GM19351 (cell line): ENCODE measurements around the gene RCOR1.
"Not testable (repeated sequence)": the region's sequence is repeated elsewhere in the genome, so short reads cannot be mapped to it uniquely, and the experiment has no call there.

ENCODE experiments used
- ATAC-seq: cut with Tn5 transposase; IDR thresholded peaks from one replicate; pipeline ENCODE4 v1.9.1; 2021; ENCODE audit warnings: mild to moderate bottlenecking, moderate library complexity; ENCODE audit not compliant: unreplicated experiment

The RCOR1 gene

DNA sequence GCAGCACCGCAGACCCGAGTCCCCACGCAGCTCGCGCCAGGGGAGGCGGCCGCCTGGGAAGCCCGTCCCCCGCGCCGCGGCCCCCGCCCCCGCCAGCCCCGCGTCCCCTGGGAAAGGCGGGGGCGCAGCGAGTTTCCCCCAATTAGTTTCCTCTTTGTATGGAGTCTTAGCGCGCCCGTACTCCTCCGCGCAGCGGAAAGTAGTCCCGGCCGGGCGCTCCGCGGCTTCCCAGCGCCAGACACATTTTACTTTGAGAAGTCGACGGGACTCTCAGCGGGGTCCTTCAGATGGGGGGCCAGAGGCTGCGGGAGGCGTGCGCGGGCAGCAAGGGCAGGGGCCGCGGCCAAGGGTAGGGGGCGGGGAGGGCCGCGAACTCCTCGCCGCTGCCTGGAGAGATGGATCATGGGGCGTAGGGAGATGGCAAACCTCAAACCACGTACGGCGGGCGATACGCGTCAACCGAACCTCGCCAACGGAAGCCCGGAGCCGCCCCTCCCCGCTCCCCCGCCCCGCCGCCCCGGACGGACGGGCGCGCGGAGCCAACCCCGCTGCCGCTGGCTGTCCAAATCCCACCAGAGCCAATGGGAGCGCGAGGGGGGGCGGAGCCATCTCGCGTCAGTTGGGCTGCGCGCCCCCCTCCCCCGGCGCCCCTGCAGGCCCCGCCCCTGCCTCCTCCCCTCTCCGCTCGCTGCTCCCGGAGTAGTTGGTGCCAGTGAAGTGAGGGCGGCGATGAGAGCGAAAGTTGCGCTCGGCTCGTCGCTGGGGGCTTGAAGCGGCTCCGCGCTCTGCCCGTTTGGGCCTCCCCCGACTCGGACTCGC is at the start of gene RCOR1:
Gene RCOR1, plus strand, starts transcription at position 706 of the 819 bp plus-strand sequence. CDS start 238 bp downstream, outside the sequence.
- ATAC-seq: peak; percentile 64

DNA sequence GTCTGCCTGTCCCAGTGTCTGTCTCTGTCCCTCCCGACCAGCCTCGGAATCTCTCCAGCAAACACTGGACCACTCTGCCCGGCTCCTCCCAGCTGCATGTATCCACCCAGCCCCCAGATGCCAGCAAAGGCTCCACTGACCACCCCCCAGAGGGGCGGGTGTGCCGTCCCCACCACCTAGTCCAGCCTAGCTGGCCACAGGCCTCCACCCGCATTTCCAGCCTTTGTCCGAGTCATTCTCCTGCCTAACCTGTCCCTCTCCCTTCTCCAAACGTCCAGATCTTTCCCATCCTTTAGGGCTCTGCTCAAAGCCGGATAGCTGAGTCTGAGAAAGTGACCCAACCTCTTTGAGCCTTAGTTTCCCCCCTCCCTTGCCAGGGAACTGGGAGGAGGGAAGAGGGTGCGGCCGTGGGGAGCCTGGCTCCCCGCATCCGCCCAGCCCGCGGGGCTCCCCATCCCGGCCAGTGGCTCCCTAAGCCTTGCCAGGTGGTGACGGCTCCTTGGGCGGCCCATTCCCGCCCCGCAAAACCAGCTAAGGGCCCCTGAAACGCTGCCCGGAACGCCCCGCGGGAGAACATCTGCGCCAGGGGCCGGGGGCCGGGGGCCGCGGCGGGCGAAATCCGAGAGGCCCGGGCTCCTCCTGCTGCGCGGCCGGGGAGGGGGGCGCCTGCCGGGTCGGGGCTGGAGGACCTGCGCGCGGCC is 48.3 kb upstream of the RCOR1 start:
- no peak for ATAC-seq

DNA sequence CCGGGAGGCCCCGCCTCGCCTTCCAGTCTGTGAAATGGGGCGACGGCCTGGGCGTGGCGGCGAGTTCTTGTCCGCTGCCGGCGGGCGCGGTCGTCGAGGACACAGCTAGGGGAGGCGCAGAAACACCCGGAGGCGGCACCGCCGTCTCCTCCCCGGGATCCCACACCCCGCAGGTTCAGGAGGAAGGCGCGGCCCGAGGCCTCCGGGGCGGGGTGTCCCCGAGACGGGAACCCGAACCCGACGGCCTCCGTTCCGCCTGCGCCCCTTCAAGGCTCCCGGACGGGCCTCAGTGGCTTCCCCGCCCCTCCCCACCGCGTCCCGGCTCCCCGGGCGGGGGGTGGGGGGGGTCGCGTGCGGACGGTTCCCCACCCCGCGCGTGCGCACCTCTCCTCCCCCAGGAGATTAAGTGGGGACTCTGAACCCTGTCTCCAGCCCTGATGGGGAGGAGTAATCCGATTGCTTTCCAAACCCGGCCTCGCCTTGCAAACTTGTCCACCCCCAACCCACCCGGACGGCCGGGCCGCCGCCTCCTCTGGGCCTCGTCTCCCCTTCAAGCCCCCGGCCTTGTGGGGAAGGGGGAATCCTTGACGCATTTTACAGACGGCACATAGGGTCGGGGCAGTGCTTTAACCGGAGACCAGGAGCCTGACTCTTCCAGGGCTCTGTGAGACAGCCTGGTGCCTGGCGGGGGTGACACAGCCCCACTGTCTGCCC is 47.5 kb upstream of the RCOR1 start:
- no peak for ATAC-seq

DNA sequence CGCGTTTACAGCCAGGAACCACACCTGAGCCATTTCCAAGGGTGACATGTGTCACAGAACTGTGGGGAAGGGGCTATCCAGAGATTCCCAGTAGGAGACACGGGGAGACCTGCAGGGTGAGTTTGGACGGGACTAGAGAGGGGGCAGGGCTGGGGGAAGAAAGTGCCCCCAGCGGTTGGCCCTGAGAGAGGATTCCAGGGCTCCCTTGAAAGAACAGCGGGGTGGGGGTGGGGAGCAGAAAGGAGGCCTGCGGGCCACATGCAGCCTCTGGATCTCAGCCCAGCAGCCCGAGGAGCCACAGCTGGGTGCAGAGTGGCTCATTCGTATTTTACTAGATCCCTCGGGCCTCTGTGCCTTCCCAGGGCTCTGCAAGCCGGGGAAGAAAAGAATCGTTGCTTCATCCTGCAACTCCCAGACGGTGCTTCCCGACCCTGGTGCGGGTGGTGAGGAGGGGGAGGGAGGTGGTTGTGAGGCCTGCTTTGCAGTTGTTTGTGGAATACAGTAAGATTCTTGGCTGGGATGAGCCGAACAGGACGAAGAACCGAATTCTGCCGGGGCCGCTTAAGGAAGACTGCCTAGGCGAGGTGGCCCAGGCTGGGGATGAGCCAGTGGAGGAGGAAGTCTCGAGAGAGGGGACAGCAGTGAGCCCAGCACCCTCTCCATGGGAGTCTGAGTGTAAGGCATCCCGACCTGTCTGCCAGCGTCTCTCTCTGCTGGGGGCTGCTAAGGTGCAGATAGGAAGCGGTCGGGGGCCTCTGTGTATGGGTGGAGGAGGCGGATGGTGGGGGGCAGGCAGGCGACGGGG is 46.8 kb upstream of the RCOR1 start:
- no peak for ATAC-seq

DNA sequence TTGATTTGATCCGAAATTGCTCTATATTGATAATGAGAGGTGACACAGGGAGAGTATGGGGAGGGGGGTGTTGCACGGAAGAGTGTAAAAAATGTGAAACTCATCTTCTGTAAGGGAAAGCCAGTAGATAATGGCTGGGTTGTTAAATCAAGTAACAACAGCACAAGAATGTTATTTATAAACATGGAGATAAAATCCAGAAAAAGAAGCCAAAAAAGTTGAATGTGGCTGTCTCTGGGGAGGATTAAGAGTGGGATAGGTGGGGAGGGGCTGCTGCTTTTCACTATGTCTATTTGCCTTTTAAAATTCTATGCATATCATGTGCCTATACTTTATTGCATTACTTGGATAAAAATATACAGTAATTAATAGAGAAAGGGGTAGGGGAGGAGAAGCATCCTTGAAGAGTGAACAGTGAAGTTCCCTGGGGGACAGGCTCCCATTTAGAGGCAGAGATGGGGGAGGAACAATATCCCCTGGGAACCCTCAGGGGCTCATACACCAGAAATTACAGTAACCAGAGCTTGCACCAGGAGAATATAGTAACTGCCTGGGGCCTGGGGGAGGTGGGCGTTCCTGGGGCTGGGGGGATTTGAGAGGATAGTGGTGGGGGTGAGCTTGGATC is 43.7 kb upstream of the RCOR1 start:
- no peak for ATAC-seq

DNA sequence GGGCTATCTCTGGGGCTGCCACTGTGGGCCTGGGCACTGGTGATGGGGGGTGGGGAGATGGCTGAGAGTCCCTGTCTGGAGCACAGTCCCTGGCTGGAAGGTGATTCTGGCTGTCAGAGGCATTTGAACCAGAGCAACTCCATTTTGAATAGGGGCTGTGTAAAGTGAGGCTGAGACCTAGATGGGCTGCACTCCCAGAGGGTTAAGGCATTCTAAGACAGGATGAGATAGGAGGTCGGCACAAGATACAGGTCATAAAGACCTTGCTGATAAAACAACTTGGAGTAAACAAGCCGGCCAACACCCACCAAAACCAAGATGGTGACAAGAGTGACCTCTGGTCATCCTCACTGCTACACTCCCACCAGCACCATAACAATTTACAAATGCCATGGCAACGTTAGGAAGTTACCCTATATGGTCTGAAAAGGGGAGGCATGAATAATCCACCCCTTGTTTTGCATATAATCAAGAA is 41.5 kb upstream of the RCOR1 start:
- ATAC-seq: not testable (repeated sequence)

DNA sequence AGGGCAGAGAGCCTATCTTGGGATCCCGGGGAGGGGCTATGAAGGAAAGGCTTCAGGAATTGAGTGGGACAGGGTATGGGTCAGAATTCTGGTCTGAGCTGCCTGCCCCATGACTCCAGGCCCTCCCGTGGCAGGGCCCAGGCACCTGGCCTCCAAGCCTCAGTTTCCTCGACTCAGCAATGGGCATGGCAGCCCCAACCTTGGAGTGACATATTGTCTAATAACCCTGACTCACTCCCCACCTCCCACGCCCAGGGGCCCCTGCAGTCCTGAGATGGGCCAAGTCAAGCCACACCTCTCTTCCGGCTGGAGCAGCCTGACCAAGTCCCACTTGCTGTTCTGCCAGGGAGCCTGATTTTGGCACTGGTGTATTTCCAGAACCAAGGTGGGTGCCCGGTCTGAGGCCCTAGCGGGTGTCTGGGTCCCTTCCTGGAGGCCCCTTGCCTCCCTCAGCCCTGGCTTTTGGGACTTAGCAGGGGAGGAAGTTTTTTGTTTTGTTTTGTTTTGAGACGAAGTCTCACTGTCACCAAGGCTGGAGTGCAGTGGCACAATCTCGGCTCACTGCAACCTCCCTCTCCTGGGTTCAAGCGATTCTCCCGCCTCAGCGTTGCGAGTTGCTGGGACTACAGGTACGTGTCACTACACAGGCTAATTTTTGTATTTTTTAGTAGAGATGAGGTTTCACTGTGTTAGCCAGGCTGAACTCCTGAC is 40.3 kb upstream of the RCOR1 start:
- peak; percentile 60 for ATAC-seq

DNA sequence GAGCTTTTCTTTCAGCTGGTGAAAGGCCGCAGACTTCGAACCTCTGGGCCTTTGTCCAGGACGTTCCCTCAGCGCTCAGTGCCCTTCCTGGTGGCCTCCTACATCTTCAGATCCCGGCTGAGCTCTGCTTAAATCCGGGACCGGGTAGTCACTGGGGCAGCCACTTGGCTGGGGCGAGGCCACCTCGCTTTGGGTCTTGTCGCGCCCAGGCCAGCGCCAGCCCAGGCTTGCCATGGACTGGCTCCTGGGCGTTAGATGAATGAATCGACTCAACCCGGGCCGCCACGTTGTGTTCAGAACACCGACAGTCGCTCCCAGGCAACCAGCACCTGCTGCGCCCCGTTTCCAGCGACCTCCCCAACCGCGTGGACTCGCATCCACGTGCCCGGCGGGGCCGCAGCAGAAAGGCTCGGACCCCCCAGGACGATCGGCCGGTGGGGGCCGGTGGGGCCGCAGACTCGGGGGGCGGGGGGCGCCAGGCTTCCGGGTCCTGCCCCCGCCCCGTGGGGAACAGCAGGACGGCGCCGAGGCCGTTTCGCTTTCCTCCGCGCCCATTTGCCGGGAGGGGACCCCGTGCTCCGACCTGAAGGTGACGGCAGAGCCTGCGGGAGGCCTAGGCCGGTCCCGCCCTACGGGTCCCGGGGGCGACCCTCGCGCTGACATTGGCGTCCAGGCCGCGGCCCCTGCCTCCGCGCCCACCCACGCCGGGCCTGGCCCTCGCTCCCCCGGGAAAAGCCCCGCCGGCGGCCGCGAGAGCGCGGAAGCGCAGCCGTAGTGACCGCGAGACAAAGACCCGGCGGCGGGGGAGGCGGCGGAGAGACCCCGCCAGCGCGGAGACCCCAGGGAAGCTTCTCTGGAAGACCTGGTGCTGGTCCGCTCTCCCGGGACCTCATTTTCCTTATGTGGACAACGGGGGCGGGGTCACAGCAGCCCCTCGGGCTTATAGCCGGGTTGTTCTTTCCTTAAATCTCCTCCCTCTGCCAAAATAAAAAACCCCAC is 37.3 kb upstream of the RCOR1 start:
- ATAC-seq: peak; percentile 54

DNA sequence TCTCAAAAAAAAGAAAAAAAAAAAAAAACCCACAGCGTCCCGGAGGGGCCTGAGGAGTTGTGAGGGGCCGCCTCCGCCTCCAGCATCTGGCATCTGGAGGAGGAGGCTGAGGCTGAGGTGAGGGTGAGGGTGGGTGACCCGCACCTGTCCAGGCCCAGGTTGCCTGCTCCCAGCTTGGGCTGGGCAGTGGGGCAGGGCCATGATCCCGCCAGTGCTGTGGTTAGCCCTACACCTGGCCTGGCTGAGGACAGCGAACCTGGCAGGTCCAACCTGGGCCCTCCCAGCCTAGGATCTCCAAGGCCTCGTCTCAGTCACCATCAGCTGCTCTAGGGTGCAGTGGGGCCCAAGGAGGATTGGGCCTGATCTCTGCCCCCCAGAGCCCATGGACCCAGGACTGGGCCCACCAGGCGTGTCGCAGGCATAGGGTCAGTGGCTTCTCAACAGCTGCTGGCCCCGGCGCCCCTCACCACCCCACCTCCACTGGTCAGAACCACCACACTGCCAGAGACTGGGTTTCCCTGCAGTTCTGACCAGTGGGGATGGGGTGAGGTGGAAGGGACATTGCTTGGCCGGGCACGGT is 36.3 kb upstream of the RCOR1 start:
- no peak for ATAC-seq

DNA sequence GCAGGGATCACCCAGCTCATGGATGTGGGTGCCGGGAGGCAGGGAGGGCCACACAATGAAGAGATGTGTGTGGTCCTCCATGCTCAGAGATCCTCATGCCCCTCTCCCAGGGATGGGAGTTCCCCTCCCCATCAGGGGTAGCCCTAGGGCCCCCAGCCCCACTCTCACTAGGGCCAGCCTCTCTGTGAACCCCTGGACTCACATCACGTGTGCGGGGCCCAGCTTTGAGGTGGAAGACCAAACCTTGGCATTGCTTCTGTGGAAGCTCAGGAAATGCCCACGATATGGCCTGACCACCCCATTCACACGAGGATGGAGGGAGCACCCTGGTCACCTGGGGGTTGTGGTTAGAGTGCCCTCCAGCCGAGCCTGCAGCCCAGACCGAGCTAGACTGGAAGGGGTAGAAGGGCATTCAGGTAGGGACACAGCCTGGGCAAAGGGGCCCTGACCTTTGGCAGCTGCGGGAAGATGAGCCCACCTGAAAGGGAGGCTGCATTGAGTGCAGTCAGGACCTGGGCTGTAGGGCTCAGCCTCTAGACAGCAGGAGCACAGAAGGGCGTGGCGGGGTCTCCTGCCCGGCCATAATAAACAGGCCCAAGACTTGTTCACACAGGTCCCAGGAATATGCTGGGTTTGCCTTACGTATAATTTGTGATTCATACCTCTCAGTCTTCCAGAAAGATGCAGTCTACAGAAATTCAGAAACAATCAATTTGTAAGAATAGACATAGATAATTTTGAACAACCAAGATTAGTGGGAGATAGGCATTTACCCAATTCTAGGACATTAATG is 34.8 kb upstream of the RCOR1 start:
- no peak for ATAC-seq

DNA sequence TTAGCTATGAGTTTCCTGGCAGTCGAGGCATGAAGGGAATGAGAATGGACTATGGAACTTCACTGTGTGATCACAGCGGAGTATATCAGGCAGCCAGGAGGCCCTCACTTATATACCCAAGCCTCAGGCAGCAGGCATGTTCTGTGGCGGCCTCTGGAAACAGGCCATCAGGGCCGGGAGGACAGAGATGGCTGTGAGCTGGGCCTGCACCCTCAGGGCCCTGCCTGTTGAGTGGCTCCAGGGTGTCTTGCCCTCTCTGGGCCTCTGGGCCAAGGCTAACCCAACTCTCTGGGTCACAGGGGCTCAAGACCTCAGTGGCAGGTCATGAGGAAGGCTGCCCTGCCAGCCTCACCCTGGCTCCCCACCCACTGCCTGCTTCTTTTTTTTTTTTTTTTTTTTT is 33.9 kb upstream of the RCOR1 start:
- no peak for ATAC-seq

DNA sequence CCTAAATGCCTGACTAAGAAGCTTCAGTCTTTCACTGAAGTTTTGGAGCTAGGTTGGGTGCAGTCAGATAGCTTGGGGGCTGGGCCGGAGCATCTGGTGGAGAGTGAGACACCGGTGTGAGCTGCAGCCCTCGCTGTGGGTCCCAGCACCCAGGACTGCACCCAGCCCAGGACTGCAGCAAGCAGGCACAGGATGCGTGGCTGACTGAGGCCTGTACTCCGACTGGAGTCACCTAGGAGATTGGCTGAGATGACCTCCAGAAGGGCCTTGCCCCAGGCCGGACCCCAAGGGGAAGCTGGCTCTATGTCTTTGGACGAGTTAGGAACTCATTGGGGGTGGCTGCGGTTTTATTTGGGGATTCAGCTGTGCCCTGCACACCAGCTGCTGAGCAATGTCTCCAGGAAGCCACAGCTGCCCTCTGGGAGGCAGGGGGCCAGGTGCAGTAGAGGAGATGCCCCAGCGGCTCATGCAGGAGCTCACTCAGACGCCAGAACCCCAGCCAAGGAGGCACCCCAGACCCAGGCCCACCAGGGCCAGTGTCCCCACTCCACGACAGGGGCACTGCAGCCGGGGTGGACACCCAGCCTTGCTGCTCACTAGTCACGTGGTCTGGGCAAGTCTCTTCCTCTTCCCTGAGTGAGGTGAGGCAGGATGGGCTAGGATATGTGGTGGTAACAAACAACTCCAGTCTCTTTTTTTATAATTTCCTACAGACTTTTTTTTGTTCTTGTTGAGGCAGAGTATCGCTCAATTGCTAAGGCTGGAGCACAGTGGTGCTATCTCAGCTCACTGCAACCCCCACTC is 31.8 kb upstream of the RCOR1 start:
- no peak for ATAC-seq

DNA sequence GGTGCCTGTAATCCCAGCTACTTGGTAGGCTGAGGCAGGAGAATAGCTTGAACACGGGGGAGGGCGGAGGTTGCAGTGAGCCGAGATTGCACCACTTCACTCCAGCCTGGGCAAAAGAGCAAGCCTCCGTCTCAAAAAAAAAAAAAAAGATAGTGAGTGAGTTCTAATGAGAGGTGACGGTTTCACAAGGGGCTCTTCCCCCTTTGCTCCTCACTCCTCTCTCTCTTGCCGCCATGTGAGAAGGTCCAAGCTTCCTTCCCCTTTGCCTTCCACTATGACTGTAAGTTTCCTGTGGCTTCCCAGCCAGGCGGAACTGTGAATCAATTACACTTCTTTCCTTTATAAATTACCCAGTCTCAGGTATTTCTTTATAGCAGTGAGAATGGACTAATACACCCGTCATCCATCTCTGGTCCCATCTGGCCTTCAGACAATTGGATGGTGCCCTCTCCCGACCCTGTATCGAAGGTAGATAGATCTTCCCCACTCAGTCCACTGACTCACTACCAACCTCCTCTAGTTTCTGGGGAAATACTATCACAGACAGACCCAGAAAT is 27.0 kb upstream of the RCOR1 start:
- no peak for ATAC-seq

DNA sequence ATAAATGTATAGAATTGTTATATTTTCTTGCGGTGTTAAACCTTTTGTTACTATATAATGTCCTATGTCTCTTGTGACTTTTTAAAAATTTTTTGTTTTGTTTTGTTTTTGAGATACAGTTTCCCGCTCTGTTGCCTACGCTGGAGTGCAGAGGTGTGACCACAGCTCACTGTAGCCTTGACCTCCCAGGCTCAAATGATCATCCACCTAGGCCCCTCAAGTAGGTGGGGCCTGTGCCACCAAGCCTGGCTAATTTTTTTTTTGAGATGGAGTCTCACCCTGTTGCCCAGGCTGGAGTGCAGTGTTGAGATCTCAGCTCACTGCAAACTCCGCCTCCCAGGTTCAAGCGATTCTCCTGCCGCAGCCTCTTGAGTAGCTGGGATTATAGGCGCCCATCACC is 26.5 kb upstream of the RCOR1 start:
- no peak for ATAC-seq

DNA sequence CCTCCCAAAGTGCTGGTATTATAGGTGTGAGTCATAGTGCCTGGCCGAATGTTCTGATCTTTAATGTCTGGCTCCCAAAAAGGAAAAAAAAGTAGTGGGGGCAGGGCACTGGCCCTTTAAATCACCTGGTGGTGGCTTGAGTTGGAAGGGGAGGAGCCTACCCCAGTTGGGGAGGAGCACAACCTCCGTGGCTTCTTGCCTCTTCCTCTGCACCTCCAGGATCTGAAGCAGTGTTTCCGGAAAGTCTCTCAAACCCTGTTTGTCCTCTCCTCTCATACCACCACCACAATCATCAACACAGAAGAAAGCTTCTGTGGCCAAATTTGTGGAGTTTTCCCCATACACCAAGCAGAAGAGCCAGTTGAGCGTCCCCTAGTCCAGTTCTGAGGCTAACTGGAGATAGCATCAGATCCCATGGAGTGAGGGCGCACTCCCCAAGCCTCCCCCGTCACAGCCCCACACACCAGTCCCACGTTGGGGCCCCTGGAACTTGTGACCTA is 24.3 kb upstream of the RCOR1 start:
- ATAC-seq: no peak
